ENCODE data around the gene EID2.

DNA sequence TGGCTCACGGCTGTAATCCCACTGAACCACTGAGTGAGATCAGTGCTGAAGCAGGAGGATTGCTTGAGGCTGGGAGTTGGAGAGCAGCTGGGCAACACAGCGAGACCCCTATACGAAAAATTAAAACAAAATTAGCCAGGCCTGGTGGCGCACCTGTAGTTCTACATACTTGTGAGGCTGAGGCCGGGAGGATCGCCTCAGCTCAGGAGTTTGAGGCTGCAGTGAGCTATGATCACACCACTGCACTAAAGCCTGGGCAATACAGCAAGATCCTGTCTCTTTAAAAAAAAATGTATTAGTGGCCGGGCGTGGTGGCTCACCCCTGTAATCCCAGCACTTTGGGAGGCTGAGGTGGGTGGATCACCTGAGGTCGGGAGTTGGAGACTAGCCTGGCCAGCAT, 31.3 kb downstream of the EID2 start:
- TF ChIP-seq, protein P1, sequence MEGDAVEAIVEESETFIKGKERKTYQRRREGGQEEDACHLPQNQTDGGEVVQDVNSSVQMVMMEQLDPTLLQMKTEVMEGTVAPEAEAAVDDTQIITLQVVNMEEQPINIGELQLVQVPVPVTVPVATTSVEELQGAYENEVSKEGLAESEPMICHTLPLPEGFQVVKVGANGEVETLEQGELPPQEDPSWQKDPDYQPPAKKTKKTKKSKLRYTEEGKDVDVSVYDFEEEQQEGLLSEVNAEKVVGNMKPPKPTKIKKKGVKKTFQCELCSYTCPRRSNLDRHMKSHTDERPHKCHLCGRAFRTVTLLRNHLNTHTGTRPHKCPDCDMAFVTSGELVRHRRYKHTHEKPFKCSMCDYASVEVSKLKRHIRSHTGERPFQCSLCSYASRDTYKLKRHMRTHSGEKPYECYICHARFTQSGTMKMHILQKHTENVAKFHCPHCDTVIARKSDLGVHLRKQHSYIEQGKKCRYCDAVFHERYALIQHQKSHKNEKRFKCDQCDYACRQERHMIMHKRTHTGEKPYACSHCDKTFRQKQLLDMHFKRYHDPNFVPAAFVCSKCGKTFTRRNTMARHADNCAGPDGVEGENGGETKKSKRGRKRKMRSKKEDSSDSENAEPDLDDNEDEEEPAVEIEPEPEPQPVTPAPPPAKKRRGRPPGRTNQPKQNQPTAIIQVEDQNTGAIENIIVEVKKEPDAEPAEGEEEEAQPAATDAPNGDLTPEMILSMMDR (IDR thresholded peaks at IDR 0.05) = no peak
- no peak for TF ChIP-seq POLR2A (IDR thresholded peaks at IDR 0.05)
